Breast epithelium (tissue), 4 donors: ENCODE measurements around the gene PLCL2. TPM values are rescaled to one million over a fixed set of nuclear protein-coding genes. Genes with fewer than 3 reads are reported as not detected.

Source experiments
- DNase-seq, 2 donors: peaks; one replicate each; pipeline ENCODE4 v3.0.0-alpha.2; 2019; ENCODE audit warnings: low spot score in 2 of 2
- H3K27ac ChIP-seq, 2 donors: fragments of 200-600 bp; sonication (generic) in 1 of 2; one replicate each; pipeline ENCODE4 v1.5.1; 2016 to 2019; ENCODE audit warnings: mild to moderate bottlenecking in 1 of 2
- H3K27me3 ChIP-seq, 2 donors: fragments of 200-600 bp; sonication (generic) in 1 of 2; one replicate each; pipeline versions ENCODE4 v1.5.1 to v1.6.0; 2017 to 2019; ENCODE audit warnings: control low read depth in 1 of 2, mild to moderate bottlenecking in 1 of 2
- H3K36me3 ChIP-seq: fragments of 200-600 bp; one replicate; pipeline ENCODE4 v1.5.1; 2019
- H3K4me1 ChIP-seq, 2 donors: fragments of 200-600 bp; sonication (generic); one replicate each; pipeline ENCODE4 v1.5.1; 2016 to 2019; ENCODE audit warnings: control low read depth in 1 of 2
- H3K4me3 ChIP-seq, 3 donors: fragments of 200-600 bp; sonication (generic); 1 replicate in 2 of 3; 2 replicates in 1 of 3; pipeline ENCODE4 v1.5.1; 2016 to 2019; ENCODE audit warnings: mild to moderate bottlenecking in 3 of 3, moderate library complexity in 2 of 3
- H3K9me3 ChIP-seq, 2 donors: fragments of 200-600 bp; sonication (generic) in 1 of 2; one replicate each; pipeline ENCODE4 v1.5.1; 2016 to 2019; ENCODE audit warnings: control low read depth in 1 of 2
- POLR2A ChIP-seq: fragments of 450-650 bp; IDR thresholded peaks from one replicate; pipeline ENCODE4 v1.6.1; 2016; ENCODE audit warnings: antibody characterized with exemption, mild to moderate bottlenecking, moderate library complexity
- POLR2AphosphoS5 ChIP-seq, 3 donors: sonication (generic); formaldehyde crosslinking; IDR thresholded peaks; one replicate each; pipeline ENCODE4 v1.6.1; 2017; ENCODE audit warnings: antibody characterized with exemption in 3 of 3
- intact Hi-C: fragments of 100-400 bp; cut with DNase I; formaldehyde crosslinking; loops from one replicate; pipeline ENCODE4 v1.15.1; 2023; ENCODE audit warnings: low total_unique reads
- total RNA-seq, 3 donors: library from RNA; depleted of rRNA; stranded (reverse); fragments of >200 nt; gene quantifications; one replicate each; pipeline ENCODE4 v1.1.0, GENCODE V29; 2016
- TF ChIP-seq, protein P1 (sequence below), 3 donors: fragments of 450-650 bp; IDR thresholded peaks; one replicate each; pipeline ENCODE4 v1.5.1; 2016 to 2017; ENCODE audit warnings: antibody characterized with exemption in 3 of 3, mild to moderate bottlenecking in 3 of 3, moderate library complexity in 3 of 3

PLCL2 gene
- total RNA-seq, 3 donors from 2014 or later = 7.8 to 21.9 (median 17.0) TPM

GRCh38 chr3:16993227-16993626 is 108.5 kb downstream of the PLCL2 start:
- Histone ChIP-seq H3K27me3 (no peaks in the 10 kb centered on the region), H3K9me3 (no peaks in the 10 kb centered on the region), H3K27ac (no peak overlapping the region), H3K36me3 (no peaks in the 10 kb centered on the region), H3K4me1 (no peaks in the 10 kb centered on the region), H3K4me3 (no peak overlapping the region)
- DNase-seq = no peak
- TF ChIP-seq, protein P1, sequence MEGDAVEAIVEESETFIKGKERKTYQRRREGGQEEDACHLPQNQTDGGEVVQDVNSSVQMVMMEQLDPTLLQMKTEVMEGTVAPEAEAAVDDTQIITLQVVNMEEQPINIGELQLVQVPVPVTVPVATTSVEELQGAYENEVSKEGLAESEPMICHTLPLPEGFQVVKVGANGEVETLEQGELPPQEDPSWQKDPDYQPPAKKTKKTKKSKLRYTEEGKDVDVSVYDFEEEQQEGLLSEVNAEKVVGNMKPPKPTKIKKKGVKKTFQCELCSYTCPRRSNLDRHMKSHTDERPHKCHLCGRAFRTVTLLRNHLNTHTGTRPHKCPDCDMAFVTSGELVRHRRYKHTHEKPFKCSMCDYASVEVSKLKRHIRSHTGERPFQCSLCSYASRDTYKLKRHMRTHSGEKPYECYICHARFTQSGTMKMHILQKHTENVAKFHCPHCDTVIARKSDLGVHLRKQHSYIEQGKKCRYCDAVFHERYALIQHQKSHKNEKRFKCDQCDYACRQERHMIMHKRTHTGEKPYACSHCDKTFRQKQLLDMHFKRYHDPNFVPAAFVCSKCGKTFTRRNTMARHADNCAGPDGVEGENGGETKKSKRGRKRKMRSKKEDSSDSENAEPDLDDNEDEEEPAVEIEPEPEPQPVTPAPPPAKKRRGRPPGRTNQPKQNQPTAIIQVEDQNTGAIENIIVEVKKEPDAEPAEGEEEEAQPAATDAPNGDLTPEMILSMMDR (IDR thresholded peaks at IDR 0.05) = no peak
- intact Hi-C loops = no loop called here

GRCh38 chr3:16994854-16995525 is 110.2 kb downstream of the PLCL2 start:
- H3K27me3 ChIP-seq = no peaks in the 10 kb centered on the region
- H3K27ac ChIP-seq = no peak overlapping the region
- no peak for DNase-seq
- intact Hi-C loops = no loop called here
- TF ChIP-seq, protein P1 (IDR thresholded peaks at IDR 0.05) = no peak
- no peak for TF ChIP-seq POLR2AphosphoS5 (IDR thresholded peaks at IDR 0.05)
- TF ChIP-seq POLR2A = no peak
- no peaks in the 10 kb centered on the region for H3K9me3 ChIP-seq
- H3K4me3 ChIP-seq = no peak overlapping the region
- no peaks in the 10 kb centered on the region for H3K36me3 ChIP-seq
- H3K4me1 ChIP-seq = no peaks in the 10 kb centered on the region

DNA sequence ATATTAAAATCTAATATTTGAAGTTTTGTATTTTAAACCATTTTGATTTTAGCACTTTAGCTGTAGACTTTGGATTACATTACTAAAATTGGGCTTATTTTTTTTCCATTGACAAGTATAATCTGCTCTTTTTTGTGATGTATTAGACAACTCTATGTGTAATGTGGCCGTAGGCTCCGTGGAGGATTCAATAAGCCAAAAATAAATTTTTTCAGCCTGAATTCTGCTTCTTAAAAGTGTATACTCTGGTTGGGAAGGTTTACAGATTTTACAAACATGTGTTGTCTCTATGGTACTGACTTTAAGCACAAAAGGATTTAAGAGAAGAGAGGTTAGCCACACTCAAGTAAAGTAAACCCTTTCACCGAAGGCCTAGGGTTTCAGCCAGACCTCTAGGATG is 110.8 kb downstream of the PLCL2 start:
- H3K4me1 ChIP-seq = no peaks in the 10 kb centered on the region
- H3K27me3 ChIP-seq = no peaks in the 10 kb centered on the region
- no peak overlapping the region for H3K27ac ChIP-seq
- intact Hi-C loops = no loop called here
- TF ChIP-seq POLR2A (no peak), POLR2AphosphoS5 (IDR thresholded peaks at IDR 0.05) (no peak)
- TF ChIP-seq, protein P1 (IDR thresholded peaks at IDR 0.05) = no peak
- no peaks in the 10 kb centered on the region for H3K9me3 ChIP-seq
- no peak for DNase-seq
- no peak overlapping the region for H3K4me3 ChIP-seq
- H3K36me3 ChIP-seq = no peaks in the 10 kb centered on the region

DNA sequence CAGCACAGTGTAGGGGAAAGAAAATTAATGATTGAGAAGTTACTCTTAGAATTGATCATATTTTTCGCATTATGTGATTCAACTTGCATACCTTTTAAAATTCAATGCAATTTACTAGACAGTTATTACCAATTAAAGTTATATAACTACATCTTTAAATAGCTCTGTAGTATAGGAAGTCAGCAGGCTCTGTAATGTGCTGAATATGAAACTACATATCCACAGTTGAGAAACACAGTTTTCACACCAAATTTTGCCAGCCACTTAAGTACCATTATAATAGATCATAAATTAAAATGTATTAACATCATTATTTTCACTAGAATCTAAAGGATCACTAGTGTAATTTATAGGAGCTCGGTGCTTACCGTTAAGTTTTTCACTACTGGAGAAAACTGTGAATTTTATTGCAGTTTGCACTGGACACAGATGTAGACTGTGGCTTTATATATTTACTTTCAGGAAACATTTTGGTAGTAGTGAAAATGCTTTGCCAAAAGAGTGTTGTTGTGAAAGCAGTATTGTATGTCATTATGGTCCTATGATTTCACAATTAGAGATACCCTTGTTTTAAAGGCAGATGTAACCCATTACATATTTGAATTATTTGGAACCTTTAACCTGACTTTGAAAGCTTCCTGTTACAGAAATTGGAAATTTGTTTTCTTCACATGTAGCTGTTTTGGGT is 113.6 kb downstream of the PLCL2 start:
- TF ChIP-seq POLR2AphosphoS5 (IDR thresholded peaks at IDR 0.05) (no peak), POLR2A (no peak)
- TF ChIP-seq, protein P1 (IDR thresholded peaks at IDR 0.05) = no peak
- Histone ChIP-seq H3K4me1 (no peaks in the 10 kb centered on the region), H3K36me3 (no peaks in the 10 kb centered on the region), H3K9me3 (peaks cover 0 to 4% of the 10 kb centered on the region in 2 donors), H3K27ac (no peak overlapping the region), H3K4me3 (no peak overlapping the region), H3K27me3 (no peaks in the 10 kb centered on the region)
- intact Hi-C loops = no loop called here
- no peak for DNase-seq

DNA sequence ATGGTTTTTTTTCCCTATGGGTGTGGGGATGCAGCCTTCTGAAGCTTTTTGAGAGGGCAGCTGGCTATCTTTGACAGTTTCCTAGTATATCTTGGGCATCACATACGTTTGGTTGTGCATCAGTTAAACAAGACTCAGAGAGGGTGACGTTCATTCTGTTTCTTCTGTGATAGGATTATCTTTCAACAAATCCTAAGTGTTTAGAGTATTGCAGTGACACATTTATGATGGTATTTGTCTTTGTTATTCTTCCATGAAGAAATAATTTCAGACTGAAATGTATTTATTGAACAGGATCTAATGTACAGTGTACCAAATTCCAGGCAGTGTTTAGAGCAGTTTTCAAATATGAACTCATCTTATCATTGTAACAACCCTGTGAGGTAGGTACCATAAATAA is 114.4 kb downstream of the PLCL2 start:
- peaks cover 0 to 4% of the 10 kb centered on the region in 2 donors for H3K9me3 ChIP-seq
- H3K27me3 ChIP-seq = no peaks in the 10 kb centered on the region
- TF ChIP-seq POLR2AphosphoS5 (IDR thresholded peaks at IDR 0.05) (no peak), POLR2A (no peak)
- TF ChIP-seq, protein P1 (IDR thresholded peaks at IDR 0.05) = no peak
- DNase-seq = no peak
- no peaks in the 10 kb centered on the region for H3K4me1 ChIP-seq
- no peak overlapping the region for H3K27ac ChIP-seq
- no peak overlapping the region for H3K4me3 ChIP-seq
- H3K36me3 ChIP-seq = no peaks in the 10 kb centered on the region
- intact Hi-C loops = no loop called here
